DND-41 (cell line): ENCODE data around the gene ETFDH.

ENCODE experiments used
- ATAC-seq: fragments of 200-7000 bp; cut with Tn5 transposase; 3 replicates; pipeline ENCODE4 v1.9.1; 2021; ENCODE audit warnings: low read depth; ENCODE audit not compliant: insufficient read depth
- DNase-seq: peaks from one replicate; pipeline ENCODE4 v3.0.0-alpha.2; 2020
- H2AFZ ChIP-seq: 2 replicates; pipeline ENCODE4 v1.6.0; 2012; ENCODE audit warnings: low read depth, low read length
- H3K27ac ChIP-seq: 2 replicates; pipeline ENCODE4 v1.5.1; 2012; ENCODE audit warnings: low read length, inconsistent platforms
- H3K27me3 ChIP-seq: fragments of 200-600 bp; sonication (generic); 2 replicates; pipeline ENCODE4 v1.6.0; 2012; ENCODE audit warnings: low read length, mild to moderate bottlenecking, inconsistent platforms; ENCODE audit not compliant: insufficient read depth, poor library complexity
- H3K36me3 ChIP-seq: 2 replicates; pipeline ENCODE4 v1.5.1; 2012; ENCODE audit warnings: low read length, inconsistent platforms; ENCODE audit not compliant: insufficient read depth
- H3K4me1 ChIP-seq: 2 replicates; pipeline ENCODE4 v1.5.1; 2012; ENCODE audit warnings: mild to moderate bottlenecking, low read length; ENCODE audit not compliant: insufficient read depth
- H3K4me2 ChIP-seq: 2 replicates; pipeline ENCODE4 v1.6.0; 2012; ENCODE audit warnings: mild to moderate bottlenecking, moderate library complexity, low read length, inconsistent platforms; ENCODE audit not compliant: insufficient read depth
- H3K4me3 ChIP-seq, 2 experiments: fragments of 200-600 bp in 1 of 2; shearing (Covaris generic) in 1 of 2; 2 replicates each; pipeline ENCODE4 v1.5.1; 2012 to 2016; ENCODE audit warnings: inconsistent platforms in 2 of 2, low read length in 2 of 2, mild to moderate bottlenecking in 2 of 2, low read depth in 1 of 2, moderate library complexity in 1 of 2
- H3K79me2 ChIP-seq: 2 replicates; pipeline ENCODE4 v1.6.0; 2012; ENCODE audit warnings: low read length, inconsistent platforms; ENCODE audit not compliant: insufficient read depth
- H3K9ac ChIP-seq: 2 replicates; pipeline ENCODE4 v1.6.0; 2012; ENCODE audit warnings: low read depth, mild to moderate bottlenecking, inconsistent platforms, low read length, moderate library complexity
- H3K9me3 ChIP-seq: 2 replicates; pipeline ENCODE4 v1.5.1; 2012; ENCODE audit warnings: low read length, moderate library complexity, mild to moderate bottlenecking, inconsistent platforms; ENCODE audit not compliant: insufficient read depth, severe bottlenecking
- H4K20me1 ChIP-seq: 2 replicates; pipeline ENCODE4 v1.6.0; 2012; ENCODE audit warnings: low read length; ENCODE audit not compliant: insufficient read depth
- CTCF ChIP-seq: IDR thresholded peaks from 2 replicates; pipeline ENCODE4 v1.5.1; 2012; ENCODE audit warnings: borderline replicate concordance, low read length, moderate library complexity, mild to moderate bottlenecking; ENCODE audit not compliant: poor library complexity, severe bottlenecking; ENCODE audit errors: extremely low read depth
- EZH2 ChIP-seq: IDR thresholded peaks from 3 replicates; pipeline ENCODE4 v1.6.1; 2012; ENCODE audit warnings: borderline replicate concordance, low read depth, mild to moderate bottlenecking, moderate library complexity, low read length, inconsistent platforms; ENCODE audit not compliant: severe bottlenecking

The ETFDH gene

GRCh38 chr4:158666892-158667291, 5.2 kb upstream of the ETFDH start:
- H3K9ac ChIP-seq, result no peak overlapping the region
- peaks cover 28% of the 10 kb centered on the region for H3K36me3 ChIP-seq
- H2AFZ ChIP-seq, result no peak overlapping the region
- ATAC-seq (no peak), DNase-seq (no peak)
- H4K20me1 ChIP-seq, result peaks cover 22% of the 10 kb centered on the region; the same call in 1 of the 2 replicates
- TF ChIP-seq CTCF (no peak), EZH2 (no peak)
- H3K79me2 ChIP-seq, result peaks cover 49% of the 10 kb centered on the region
- H3K27me3 ChIP-seq, result no peaks in the 10 kb centered on the region
- no peak overlapping the region for H3K4me3 ChIP-seq
- no peak overlapping the region for H3K27ac ChIP-seq
- H3K4me2 ChIP-seq, result no peak overlapping the region
- H3K9me3 ChIP-seq, result no peaks in the 10 kb centered on the region
- H3K4me1 ChIP-seq, result peaks cover 22% of the 10 kb centered on the region

- H3K27me3 ChIP-seq, result no peaks in the 10 kb centered on the region
- H3K9ac ChIP-seq, result no peak overlapping the region
- H3K4me2 ChIP-seq, result peak overlapping the region; percentile 12; the same call in 1 of the 2 replicates
- H3K4me3 ChIP-seq, result no peak overlapping the region
- peaks cover 24% of the 10 kb centered on the region for H3K4me1 ChIP-seq
- no peak overlapping the region for H3K27ac ChIP-seq
- H3K79me2 ChIP-seq, result peaks cover 54% of the 10 kb centered on the region
- H4K20me1 ChIP-seq, result peaks cover 22% of the 10 kb centered on the region; the same call in 1 of the 2 replicates
- ATAC-seq (no peak), DNase-seq (peak; percentile 29)
- peaks cover 28% of the 10 kb centered on the region for H3K36me3 ChIP-seq
- H2AFZ ChIP-seq, result no peak overlapping the region
- TF ChIP-seq CTCF (peak; percentile 63), EZH2 (no peak)
- H3K9me3 ChIP-seq, result no peaks in the 10 kb centered on the region
These were observed 4.4 kb upstream of the ETFDH start for GRCh38 chr4:158667651-158668198.

DNA sequence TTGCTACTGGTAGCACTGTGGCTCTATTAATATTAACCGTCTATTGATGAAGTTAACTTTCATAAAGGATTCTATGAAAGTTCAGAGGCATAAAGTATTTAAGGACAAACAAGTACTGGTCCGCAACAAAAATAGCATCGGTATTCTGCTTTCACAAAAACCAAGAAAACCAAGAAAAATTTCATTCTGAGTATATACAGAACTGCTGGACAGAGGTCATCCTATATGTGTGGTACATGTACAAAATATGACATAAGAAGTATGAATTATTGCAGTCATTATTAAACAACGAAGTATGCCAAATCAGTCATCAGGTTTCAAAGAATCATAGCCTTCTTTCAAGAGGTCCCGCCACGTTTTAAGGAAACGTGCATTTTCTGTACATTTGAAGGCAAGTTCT, 2.8 kb upstream of the ETFDH start:
- ATAC-seq (no peak), DNase-seq (no peak)
- Histone ChIP-seq H3K4me1 (peaks cover 36% of the 10 kb centered on the region), H3K4me2 (peak overlapping the region; percentile 78; the same call in 1 of the 2 replicates), H4K20me1 (peaks cover 22% of the 10 kb centered on the region; the same call in 1 of the 2 replicates), H3K9ac (no peak overlapping the region), H2AFZ (no peak overlapping the region), H3K36me3 (peaks cover 28% of the 10 kb centered on the region), H3K27ac (no peak overlapping the region), H3K4me3 (no peak overlapping the region), H3K9me3 (no peaks in the 10 kb centered on the region), H3K79me2 (peaks cover 66% of the 10 kb centered on the region), H3K27me3 (no peaks in the 10 kb centered on the region)
- TF ChIP-seq EZH2 (no peak), CTCF (no peak)
